HEK293T (cell line): ENCODE data around the gene CDSN.

Experiments used
- ARNT ChIP-seq: fragments of 450-650 bp; IDR thresholded peaks from 2 replicates; pipeline ENCODE4 v1.6.1; 2017; ENCODE audit warnings: mild to moderate bottlenecking
- FOXA1 ChIP-seq: fragments of 450-650 bp; IDR thresholded peaks from 2 replicates; pipeline ENCODE4 v1.6.1; 2016; ENCODE audit warnings: mild to moderate bottlenecking
- FOXM1 ChIP-seq: fragments of 450-650 bp; IDR thresholded peaks from 2 replicates; pipeline ENCODE4 v1.6.1; 2017; ENCODE audit warnings: mild to moderate bottlenecking, borderline replicate concordance
- L3MBTL2 ChIP-seq: fragments of 450-650 bp; conservative IDR thresholded peaks from 2 replicates; pipeline ENCODE4 v1.6.1; 2016; ENCODE audit warnings: mild to moderate bottlenecking
- NFRKB ChIP-seq: fragments of 450-650 bp; IDR thresholded peaks from 2 replicates; pipeline ENCODE4 v1.6.1; 2016; ENCODE audit warnings: mild to moderate bottlenecking, moderate library complexity
- SP1 ChIP-seq: fragments of 450-650 bp; IDR thresholded peaks from 2 replicates; pipeline ENCODE4 v1.6.1; 2017
- TARDBP ChIP-seq: fragments of 450-650 bp; IDR thresholded peaks from 2 replicates; pipeline ENCODE4 v1.6.1; 2016
- TF ChIP-seq, protein P1 (sequence below): fragments of 450-650 bp; IDR thresholded peaks from 2 replicates; pipeline ENCODE4 v1.6.1; 2016

DNA sequence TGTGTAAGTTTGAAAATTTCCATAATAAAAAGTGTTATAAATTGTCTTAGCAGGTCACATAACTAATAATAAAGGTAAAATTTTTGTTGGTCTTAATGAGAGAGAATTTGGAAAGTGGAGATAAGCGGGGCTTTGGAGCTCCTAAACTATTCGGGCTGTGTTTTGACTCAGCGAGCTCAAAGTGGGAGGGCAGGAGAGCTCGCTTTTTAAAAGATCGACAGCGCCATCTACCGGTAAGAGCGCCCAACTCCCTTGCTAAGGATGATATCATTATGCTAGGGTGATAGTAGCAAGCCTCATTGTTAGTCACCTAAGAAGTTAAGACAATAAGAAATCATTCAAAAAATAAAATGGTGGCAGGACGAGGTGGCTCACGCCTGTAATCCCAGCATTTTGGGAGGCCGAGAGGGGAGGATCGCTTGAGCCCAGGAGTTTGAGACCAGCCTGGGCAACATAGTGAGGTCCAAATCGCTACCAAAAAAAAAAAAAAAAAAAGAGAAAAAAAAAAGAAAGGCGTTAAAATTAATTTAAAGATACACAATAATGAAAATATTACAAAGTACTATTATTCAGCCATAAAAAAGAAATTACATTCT, 32.7 kb downstream of the CDSN start:
- TF ChIP-seq ARNT (no peak), SP1 (no peak), TARDBP (no peak), FOXM1 (no peak), FOXA1 (no peak), NFRKB (no peak), L3MBTL2 (no peak)
- TF ChIP-seq, protein P1, sequence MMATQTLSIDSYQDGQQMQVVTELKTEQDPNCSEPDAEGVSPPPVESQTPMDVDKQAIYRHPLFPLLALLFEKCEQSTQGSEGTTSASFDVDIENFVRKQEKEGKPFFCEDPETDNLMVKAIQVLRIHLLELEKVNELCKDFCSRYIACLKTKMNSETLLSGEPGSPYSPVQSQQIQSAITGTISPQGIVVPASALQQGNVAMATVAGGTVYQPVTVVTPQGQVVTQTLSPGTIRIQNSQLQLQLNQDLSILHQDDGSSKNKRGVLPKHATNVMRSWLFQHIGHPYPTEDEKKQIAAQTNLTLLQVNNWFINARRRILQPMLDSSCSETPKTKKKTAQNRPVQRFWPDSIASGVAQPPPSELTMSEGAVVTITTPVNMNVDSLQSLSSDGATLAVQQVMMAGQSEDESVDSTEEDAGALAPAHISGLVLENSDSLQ = no peak
